ENCODE data around the gene SDC4.

The SDC4 gene

GRCh38 chr20:45347936-45348778 is at the start of gene SDC4:
TSS of gene SDC4 (minus strand) at chr20:45348424. CDS start at chr20:45348384, 40 bp downstream.
- Histone ChIP-seq H3K27me3 (peaks cover 23% of the 10 kb centered on the region), H3K9me3 (no peaks in the 10 kb centered on the region), H3K4me3 (peak within 1 kb of the TSS; percentile 67), H3K9ac (peak within 1 kb of the TSS; percentile 69), H4K20me1 (no peaks in the 10 kb centered on the region), H3K4me2 (peak within 1 kb of the TSS; percentile 99), H3K4me1 (peaks cover 47% of the 10 kb centered on the region), H3K36me3 (no peaks in the 10 kb centered on the region), H3K27ac (peak within 1 kb of the TSS; percentile 35; the same call in 1 of the 2 replicates)
- TF ChIP-seq Cebpa-rat (IDR thresholded peaks at IDR 0.05), result no peak

- Histone ChIP-seq H4K20me1 (no peaks in the 10 kb centered on the region), H3K4me3 (no peak overlapping the region), H3K9me3 (peaks cover 9% of the 10 kb centered on the region), H3K27me3 (no peaks in the 10 kb centered on the region), H3K4me1 (peaks cover 17% of the 10 kb centered on the region), H3K9ac (no peak overlapping the region), H3K27ac (no peak overlapping the region), H3K36me3 (no peaks in the 10 kb centered on the region), H3K4me2 (no peak overlapping the region)
- TF ChIP-seq Cebpa-rat (IDR thresholded peaks at IDR 0.05), result no peak
Measured at GRCh38 chr20:45395114-45395415, 46.8 kb upstream of the SDC4 start.

GRCh38 chr20:45394221-45395113 is 46.2 kb upstream of the SDC4 start:
- no peaks in the 10 kb centered on the region for H4K20me1 ChIP-seq
- H3K9me3 ChIP-seq, result peaks cover 3% of the 10 kb centered on the region
- H3K9ac ChIP-seq, result no peak overlapping the region
- no peaks in the 10 kb centered on the region for H3K27me3 ChIP-seq
- H3K36me3 ChIP-seq, result no peaks in the 10 kb centered on the region
- TF ChIP-seq Cebpa-rat (IDR thresholded peaks at IDR 0.05), result no peak
- peaks cover 17% of the 10 kb centered on the region for H3K4me1 ChIP-seq
- H3K27ac ChIP-seq, result no peak overlapping the region
- H3K4me2 ChIP-seq, result no peak overlapping the region
- no peak overlapping the region for H3K4me3 ChIP-seq

- TF ChIP-seq Cebpa-rat (IDR thresholded peaks at IDR 0.05), result no peak
- Histone ChIP-seq H3K4me3 (no peak overlapping the region), H4K20me1 (no peaks in the 10 kb centered on the region), H3K4me2 (peak overlapping the region; percentile 17; the same call in 1 of the 2 replicates), H3K4me1 (peaks cover 17% of the 10 kb centered on the region), H3K9ac (no peak overlapping the region), H3K27me3 (no peaks in the 10 kb centered on the region), H3K9me3 (no peaks in the 10 kb centered on the region), H3K36me3 (no peaks in the 10 kb centered on the region), H3K27ac (no peak overlapping the region)
Measured at GRCh38 chr20:45392733-45393132, 44.5 kb upstream of the SDC4 start.

GRCh38 chr20:45391559-45391958 is 43.3 kb upstream of the SDC4 start:
- Histone ChIP-seq H3K27ac (no peak overlapping the region), H3K27me3 (no peaks in the 10 kb centered on the region), H3K4me2 (no peak overlapping the region), H3K4me3 (no peak overlapping the region), H3K9me3 (no peaks in the 10 kb centered on the region), H3K36me3 (no peaks in the 10 kb centered on the region), H3K9ac (no peak overlapping the region), H4K20me1 (no peaks in the 10 kb centered on the region), H3K4me1 (peaks cover 17% of the 10 kb centered on the region)
- no peak for TF ChIP-seq Cebpa-rat (IDR thresholded peaks at IDR 0.05)

GRCh38 chr20:45390931-45391330 is 42.7 kb upstream of the SDC4 start:
- Histone ChIP-seq H3K4me3 (no peak overlapping the region), H3K4me1 (peaks cover 17% of the 10 kb centered on the region), H3K9ac (no peak overlapping the region), H3K4me2 (no peak overlapping the region), H3K27me3 (no peaks in the 10 kb centered on the region), H4K20me1 (no peaks in the 10 kb centered on the region), H3K36me3 (no peaks in the 10 kb centered on the region), H3K27ac (no peak overlapping the region), H3K9me3 (no peaks in the 10 kb centered on the region)
- no peak for TF ChIP-seq Cebpa-rat (IDR thresholded peaks at IDR 0.05)

GRCh38 chr20:45387274-45387673 is 39.0 kb upstream of the SDC4 start:
- Histone ChIP-seq H3K27ac (no peak overlapping the region), H3K4me1 (peaks cover 7% of the 10 kb centered on the region), H4K20me1 (no peaks in the 10 kb centered on the region), H3K9ac (no peak overlapping the region), H3K9me3 (no peaks in the 10 kb centered on the region), H3K4me2 (no peak overlapping the region), H3K4me3 (no peak overlapping the region), H3K36me3 (no peaks in the 10 kb centered on the region), H3K27me3 (no peaks in the 10 kb centered on the region)
- no peak for TF ChIP-seq Cebpa-rat (IDR thresholded peaks at IDR 0.05)

GRCh38 chr20:45378191-45378590 is 30.0 kb upstream of the SDC4 start, which contains the start of gene TP53TG5:
TSS of gene TP53TG5 (minus strand) at chr20:45378325. CDS start at chr20:45378236, 89 bp downstream.
- Histone ChIP-seq H3K4me3 (no peak within 1 kb of the TSS), H3K27me3 (no peaks in the 10 kb centered on the region; the same call in 1 of the 2 replicates), H3K36me3 (no peaks in the 10 kb centered on the region), H3K9me3 (no peaks in the 10 kb centered on the region), H3K9ac (no peak within 1 kb of the TSS), H3K4me1 (peaks cover 25% of the 10 kb centered on the region), H3K4me2 (no peak within 1 kb of the TSS), H3K27ac (no peak within 1 kb of the TSS), H4K20me1 (peaks cover 12% of the 10 kb centered on the region; the same call in 1 of the 2 replicates)
- no peak for TF ChIP-seq Cebpa-rat (IDR thresholded peaks at IDR 0.05)

- no peaks in the 10 kb centered on the region for H3K36me3 ChIP-seq
- H3K9ac ChIP-seq, result no peak overlapping the region
- H3K4me3 ChIP-seq, result no peak overlapping the region
- no peak overlapping the region for H3K4me2 ChIP-seq
- no peak for TF ChIP-seq Cebpa-rat (IDR thresholded peaks at IDR 0.05)
- H3K4me1 ChIP-seq, result peaks cover 28% of the 10 kb centered on the region
- H4K20me1 ChIP-seq, result peaks cover 12% of the 10 kb centered on the region; the same call in 1 of the 2 replicates
- no peaks in the 10 kb centered on the region; the same call in 1 of the 2 replicates for H3K27me3 ChIP-seq
- no peak overlapping the region for H3K27ac ChIP-seq
- H3K9me3 ChIP-seq, result no peaks in the 10 kb centered on the region
Measured at GRCh38 chr20:45377269-45377668, 29.0 kb upstream of the SDC4 start.

- Histone ChIP-seq H3K4me2 (peak overlapping the region; percentile 76), H3K36me3 (no peaks in the 10 kb centered on the region), H4K20me1 (peaks cover 30% of the 10 kb centered on the region), H3K9ac (no peak overlapping the region), H3K9me3 (no peaks in the 10 kb centered on the region), H3K27ac (no peak overlapping the region), H3K4me1 (peaks cover 38% of the 10 kb centered on the region), H3K4me3 (no peak overlapping the region), H3K27me3 (no peaks in the 10 kb centered on the region; the same call in 1 of the 2 replicates)
- TF ChIP-seq Cebpa-rat (IDR thresholded peaks at IDR 0.05), result no peak
Measured at GRCh38 chr20:45374966-45375365, 26.7 kb upstream of the SDC4 start.

All from BLaER1 (cell line).